ENCODE results near the gene CCDC57.
"Not testable (repeated sequence)": the region's sequence is repeated elsewhere in the genome, so short reads cannot be mapped to it uniquely, and the experiment has no call there.

CCDC57 gene

DNA sequence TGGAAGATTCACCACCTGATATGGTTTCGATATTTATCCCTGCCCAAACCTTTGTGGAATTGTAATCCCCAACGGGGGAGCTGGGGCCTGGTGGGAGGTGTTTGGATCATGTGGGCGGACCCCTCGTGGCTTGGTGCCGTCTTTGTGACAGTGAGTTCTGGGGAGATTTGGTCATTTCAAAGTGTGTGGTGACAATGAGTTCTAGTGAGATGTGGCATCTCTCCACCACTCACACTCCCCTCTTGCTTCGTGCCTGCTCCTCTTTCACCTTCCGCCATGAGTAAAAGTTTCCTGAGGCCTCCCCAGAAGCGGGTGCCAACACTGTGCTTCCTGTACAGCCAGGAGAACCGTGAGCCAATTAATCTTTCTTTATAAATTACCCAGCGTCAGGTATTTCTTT, 9.7 kb downstream of the CCDC57 start:
- DNase-seq (ENCODE audit: low spot score): no peak

DNA sequence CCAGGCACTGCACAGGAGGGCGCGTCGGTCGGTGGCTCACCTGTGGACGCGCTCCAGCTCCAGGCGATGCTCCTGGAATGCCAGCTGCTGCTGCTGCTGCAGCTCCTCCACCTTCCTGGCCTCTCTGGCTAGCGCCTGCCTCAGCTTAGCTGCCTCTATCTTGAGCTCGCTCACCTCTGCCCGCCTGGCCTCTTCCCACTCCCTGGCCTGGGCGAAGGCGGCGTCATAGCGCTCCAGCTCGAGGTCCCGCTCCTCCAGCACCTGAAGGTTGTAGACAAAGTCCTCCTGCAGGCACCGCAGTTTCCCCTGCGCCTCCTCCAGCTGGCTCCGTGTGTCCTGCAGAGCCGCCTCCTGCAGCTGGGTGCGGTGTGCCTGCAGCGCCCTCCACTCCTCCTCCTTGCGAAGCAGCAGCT, 11.1 kb downstream of the CCDC57 start:
- DNase-seq (ENCODE audit: low spot score): no peak

DNA sequence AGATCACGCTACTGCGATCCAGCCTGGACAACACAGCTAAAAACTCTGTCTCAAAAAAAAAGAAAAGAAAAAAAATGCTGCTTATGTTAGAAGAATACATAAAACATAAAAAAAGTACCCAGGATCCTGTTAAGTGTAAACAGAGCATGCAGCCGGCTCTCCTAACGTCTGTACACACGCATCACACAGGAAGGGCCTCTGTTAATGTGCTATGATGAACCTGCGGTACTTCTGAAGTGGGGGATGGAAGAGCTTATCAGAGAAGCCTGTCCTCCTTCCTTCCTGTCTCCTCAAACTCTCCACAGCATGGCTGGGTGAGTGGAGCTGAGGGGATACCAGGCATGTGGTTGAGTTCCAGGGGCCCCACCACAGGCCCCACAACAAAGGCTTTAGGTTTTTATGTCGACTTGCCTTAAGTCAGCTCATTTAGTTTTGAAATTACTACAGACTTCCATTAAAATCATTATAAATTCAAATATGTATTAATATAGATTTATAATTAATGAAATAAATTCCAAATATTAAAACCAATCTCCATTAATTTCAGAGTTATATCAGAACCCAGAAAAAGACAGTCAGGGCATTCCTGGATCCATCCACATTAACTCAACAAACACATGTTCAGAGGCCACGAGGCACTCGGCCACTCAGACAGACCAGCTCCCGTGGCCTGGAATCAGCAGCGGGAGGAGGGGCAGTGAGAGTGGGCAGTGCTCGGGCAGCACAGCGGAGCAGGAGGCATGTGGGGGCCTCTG, 11.7 kb downstream of the CCDC57 start:
- DNase-seq (ENCODE audit: low spot score): no peak

DNA sequence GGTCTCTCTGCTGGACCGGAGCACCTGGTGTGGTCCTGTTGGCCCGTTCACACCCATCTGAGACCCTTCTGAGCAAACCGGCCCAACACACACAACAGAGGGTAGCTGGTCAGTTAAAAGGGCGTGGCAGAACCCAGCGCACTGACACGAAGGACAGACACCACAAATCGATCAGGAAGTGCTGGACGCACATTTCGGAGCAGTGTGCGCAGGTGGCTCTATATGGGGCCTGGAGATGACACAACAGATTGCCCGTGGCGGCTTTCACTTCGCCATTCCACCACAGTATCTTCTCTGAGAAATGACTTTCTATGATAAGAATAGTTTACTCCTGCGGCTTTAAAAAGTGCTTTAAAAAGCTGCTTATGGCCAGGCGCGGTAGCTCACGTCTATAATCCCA, 12.5 kb downstream of the CCDC57 start:
- DNase-seq (ENCODE audit: low spot score): no peak

DNA sequence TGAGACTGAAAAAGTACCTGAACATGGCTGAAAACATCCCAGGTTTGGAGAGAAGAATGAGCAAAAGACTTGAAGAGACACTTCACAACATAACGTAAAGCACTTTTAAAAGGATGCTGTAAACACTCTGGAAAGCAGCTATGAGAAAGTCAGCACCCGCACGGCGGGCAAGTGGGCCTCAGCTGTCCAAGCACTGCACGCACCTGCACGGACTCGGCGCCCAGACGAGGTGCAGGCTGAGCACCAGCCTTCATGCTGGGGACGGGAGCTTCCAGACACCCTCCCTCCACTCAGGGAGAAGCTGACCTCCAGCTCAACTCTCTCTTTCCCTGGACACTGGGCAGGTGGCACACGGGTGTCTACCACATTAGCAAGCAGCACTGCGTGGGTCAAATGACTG, 13.1 kb downstream of the CCDC57 start:
- no peak for DNase-seq (ENCODE audit: low spot score)

DNA sequence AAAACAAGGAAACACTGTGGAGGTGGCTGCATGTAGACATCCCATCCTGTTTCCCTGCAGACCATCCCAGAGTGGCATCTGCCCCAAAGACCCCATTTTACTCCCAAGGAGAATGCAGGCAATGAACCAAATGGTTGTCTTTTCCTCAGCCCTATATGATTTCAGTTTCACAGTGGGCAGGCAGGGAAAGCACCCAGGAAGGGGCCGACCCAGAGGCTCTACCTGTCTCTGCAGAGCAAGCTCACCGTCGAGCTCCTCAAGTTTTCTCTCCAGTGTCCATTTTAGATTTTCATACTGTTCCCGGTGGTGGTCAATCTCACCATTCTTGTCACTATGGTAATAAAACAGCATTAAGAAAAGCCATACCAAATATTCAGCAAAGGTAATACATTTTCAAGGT, 14.6 kb downstream of the CCDC57 start:
- DNase-seq (ENCODE audit: low spot score): no peak

DNA sequence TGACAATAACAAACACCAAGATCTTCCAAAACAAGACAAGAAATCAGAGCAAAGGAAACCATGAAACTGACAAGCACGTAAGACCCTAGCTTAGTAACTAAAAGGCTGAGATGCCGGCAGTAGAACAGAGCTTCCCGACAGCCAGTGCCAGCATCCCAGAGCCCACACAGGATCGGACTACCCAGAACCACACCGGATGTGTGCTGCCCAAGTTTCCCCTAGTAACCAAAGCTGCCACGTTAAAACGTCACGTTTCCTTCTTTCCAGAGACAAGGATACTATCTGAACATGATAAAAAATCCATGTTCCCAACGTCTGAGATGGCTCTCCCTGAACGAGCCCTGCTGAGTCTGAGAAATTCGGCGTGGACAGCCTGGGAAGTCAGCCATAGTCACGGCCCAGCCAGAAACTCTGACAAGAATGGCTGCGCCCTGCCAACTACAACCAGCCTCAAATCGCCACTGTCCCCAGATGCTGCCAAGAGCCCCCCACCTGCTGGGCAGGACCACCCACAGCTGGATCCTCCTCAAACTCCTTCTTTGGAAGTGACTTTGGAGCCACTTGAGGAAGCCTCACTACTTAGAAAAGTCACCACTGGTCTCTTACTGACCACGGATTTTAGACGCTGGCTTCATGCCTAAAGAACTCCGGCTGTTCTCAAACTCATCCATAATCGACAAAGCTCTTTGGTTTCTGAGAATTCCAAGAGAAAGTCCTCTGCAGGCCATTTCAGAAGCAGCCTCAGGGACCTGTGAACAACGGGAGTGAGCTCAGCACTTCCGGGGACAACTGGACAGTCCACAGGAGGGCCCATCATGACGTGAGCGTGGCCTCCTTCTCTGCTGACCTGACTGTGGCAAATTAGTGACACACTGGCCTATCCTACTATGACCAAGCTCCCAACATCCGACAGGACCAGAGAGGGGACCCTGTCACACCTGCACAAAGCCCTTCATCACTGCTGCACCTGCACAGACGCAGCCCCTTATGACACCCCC, 16.7 kb downstream of the CCDC57 start:
- no peak for DNase-seq (ENCODE audit: low spot score)

DNA sequence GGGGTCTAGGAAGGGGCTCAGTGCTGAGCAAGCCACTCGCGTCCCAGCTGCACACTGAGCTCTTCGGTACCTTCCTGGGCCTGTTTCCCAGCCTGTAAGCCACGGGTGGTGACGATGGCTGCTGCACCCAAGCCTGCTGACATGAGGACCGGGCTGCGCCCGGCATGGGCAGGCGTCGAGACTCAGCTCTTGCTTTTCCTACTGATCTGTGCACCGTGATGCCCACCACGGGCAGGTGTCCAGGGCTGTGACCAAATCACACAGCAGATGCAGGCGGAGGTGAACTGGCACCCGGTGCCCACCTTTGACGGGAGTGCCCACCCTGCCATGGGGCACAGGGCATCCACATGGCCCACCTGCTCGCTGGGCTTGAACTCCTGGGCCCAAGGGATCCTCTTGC, 17.9 kb downstream of the CCDC57 start:
- DNase-seq (ENCODE audit: low spot score): no peak

DNA sequence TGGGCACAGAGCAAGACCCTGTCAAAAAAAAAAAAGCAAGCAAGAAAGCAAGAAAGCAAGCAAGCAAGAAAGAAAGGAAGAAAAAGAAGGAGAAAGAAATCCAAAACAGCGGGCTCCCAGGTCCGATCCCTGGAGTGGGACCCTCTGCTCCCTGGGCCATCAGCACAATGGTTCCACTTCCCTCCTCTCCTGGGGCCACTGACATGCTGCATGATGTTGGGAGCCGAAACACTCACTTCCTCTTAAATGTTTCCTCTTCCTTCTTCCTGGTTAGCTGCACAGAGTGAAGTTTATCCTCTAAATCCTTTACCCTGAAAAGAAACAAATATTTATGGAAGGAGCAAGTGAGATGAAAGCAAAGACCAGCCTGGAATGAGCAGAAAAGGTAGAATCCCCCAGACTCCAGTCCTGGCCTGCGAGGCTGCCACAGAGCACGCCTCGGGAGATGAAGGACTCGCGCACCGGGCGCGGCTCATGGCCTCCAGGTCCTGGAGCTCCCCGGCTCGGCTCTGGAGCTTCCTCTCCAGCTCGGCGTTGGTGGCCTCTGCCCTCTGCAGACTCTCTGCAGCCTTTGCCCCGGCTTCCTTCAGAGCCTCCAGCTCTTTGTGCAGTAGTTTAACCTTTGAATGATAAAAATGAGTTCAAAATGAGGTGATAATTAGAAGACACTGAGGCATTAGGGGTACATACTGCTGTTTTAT, 19.0 kb downstream of the CCDC57 start:
- no peak for DNase-seq (ENCODE audit: low spot score)

DNA sequence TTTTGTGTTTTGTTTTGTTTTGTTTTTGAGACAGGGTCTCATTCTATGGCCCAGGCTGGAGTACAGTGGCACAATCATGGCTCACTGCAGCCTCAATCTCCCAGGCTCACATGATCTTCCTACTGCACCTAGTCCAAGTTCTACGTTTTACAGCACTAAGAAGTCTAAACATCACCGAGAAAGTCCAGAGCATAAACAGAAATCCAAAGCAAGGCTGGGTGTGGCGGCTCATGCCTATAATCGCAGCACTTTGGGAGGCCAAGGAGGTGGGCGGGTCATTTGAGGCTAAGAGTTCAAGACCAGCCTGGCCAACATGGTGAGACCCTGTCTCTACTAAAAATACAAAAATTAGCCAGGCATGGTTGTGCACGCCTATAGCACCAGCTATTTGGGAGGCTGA, 19.6 kb downstream of the CCDC57 start:
- not testable (repeated sequence) for DNase-seq (ENCODE audit: low spot score)

DNA sequence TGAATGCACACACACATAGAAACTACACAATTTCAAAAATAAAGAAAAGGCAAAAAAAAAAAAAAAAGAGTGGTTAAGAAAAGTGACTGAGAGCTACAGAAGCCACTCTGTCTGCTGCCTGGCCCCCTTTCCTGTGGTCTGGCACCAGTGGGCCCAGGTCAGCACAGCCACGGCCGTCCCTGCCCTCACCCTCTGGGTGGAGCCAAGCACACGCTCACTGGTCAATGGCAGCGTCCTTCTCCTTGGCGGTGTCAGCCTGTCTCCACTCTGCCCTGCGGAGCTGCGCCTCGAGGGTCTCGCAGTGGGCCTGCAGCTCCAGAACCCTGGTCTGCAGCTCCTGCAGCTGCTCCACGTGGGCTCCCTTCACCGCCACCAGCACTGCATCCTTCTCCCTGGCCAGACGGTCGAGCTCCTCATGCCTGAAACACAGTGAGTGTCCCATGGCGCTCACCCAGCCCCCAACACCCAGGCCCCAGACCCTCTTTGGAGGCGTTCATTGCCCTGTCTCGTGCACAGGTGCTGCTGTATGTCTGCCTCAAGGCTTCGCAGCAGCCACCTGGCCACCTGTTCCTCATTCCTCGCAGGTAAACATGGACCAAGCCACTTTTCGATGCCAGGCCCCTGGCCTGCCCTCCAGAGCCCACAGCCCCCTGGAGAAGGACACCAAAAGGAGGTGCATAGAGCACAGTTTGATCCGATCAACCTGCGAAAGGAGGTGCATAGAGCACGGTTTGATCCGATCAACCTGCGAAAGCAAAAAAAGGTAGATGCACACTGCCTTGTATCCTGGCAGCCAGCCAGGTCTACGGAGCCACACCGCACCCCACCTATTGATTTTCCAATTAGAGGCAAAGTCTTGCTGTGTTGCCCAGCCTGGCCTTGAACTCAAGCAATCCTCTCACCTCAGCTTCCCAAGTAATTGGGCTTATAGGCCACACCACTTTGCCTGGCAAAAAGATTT, 24.4 kb downstream of the CCDC57 start:
- DNase-seq (ENCODE audit: low spot score): no peak

DNA sequence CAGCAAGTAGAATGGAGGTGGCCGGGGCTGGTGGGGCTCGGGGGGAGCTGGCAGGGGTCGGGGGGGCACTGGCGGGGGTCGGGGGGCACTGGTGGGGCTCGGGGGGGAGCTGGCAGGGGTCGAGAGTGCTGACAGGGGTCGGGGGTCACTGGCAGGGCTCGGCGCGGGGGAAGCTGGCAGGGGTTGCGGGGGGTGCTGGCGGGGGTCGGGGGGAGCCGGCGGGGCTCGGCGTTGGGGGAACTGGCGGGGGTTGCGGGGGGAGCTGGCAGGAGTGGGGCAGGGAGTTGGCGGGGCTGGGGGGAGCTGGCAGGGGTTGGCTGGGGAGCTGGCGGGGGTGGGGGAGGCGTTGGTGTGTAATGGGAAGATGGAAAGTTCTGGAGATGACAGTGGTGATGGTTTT, 25.1 kb downstream of the CCDC57 start:
- no peak for DNase-seq (ENCODE audit: low spot score)

DNA sequence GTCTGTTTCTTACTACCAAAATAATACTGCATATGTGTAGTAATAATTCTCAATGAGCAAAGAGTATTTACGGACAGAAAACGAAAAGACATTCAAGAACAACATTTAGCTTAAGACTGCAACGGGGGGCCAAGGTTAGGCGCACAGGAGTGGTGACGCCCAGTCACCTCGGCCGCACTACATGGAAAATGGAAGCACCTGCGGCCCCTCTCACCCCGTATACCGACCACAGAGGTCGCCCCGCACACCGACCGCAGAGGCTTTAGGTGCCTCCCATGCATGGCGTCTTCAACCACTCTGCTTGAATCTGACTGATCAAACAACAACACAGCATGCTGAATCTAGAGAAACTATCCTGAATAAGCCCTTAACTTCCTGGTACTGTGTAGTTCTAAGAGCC, 26.4 kb downstream of the CCDC57 start:
- no peak for DNase-seq (ENCODE audit: low spot score)

DNA sequence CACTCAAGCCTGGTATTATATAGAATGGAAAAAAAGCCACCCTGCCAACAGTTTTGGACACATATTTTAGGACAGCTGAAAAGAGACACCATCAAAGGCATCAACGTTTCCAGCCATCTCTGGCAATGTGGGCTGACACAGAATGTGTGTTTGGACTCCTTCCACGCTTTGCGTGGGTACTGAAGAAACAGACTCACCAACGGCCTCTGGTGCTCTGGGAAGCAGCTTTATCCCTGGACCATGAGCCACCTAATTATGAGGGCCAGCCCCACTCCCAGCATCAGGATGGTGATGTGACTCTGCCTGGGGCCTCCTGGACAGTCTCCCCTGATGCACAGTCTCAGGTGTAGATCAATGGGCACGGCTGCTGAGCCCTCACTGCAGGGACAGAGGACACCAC, 27.9 kb downstream of the CCDC57 start:
- DNase-seq (ENCODE audit: low spot score): no peak

DNA sequence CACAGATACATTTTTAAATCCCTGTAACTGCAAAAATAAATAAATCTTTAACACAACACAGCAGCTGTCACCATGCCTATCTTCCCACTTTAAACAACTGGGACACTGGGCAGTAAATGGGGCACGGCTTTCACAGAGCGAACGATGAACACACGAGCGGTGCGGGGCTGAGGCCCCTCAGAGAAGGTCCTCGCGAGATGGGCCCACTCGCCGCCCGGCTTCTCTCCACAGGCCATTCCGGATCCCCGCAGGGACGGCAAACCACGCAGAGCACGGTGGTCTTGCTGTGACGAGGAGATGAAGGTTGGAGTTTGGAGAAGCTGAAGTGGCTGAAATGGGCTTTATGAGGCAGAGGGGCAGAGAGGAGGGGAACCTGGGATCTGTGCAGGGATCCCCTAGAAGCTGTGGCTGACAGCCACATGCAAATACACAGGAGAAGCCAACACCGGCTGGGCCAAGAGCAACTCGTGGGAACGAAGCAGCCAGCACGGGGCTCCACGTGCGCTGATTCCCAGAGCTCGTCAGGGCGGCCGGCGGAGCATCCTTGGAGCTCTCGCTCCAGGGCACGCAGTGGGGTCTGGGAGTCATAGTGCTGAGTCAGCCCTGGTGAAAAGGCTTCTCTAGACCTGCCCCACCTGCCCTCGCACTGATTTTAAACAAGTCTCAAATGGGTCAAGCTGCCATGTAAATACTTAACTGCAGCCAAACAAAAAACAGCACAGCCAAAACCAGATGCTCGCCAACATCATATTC, 31.7 kb downstream of the CCDC57 start:
- no peak for DNase-seq (ENCODE audit: low spot score)

DNA sequence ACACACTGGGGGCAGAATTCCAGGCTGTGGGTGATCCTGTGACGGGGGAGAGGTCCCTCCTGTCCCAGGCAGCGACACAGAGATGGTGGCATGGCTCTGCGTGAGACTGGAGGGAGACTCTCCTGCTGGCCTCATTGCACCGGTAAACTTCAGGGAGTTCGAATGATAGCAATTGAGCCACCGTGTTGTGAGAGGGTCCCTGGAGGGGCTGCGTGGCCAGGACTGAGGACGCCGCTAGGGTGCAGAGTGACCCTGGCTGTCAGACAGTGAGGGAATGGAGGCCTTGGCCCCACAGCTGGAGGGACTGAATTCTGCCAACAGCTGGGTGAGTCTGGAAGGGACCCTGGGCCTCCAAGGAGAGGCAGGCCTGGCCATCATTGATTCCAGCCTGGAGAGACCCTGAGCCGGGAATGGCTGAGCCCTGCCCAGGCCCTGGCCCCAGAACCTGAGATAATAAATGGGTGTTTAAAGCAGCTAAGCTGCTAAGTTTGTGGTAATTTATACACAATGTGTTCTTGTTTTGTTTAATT, 32.6 kb downstream of the CCDC57 start:
- no peak for DNase-seq (ENCODE audit: low spot score)

DNA sequence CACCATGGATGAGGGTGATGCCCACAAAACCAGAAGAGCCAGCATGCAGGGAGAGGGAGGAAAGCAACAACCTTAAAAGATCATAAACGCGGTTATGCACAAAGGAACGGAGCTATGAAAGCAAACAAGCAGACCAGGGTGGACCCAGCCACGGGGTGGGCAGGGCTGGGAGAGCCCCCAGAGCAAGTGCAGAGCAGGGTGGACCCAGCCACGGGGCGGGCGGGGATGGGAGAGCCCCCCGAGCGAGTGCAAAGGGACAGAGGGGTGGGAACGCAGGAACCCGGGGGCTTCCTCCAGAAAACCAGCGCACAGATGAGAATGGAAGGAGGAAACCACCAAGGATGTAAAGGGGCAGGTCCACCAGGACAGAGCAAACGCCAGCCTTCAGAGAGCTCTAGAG, 33.2 kb downstream of the CCDC57 start:
- DNase-seq (ENCODE audit: low spot score): no peak

DNA sequence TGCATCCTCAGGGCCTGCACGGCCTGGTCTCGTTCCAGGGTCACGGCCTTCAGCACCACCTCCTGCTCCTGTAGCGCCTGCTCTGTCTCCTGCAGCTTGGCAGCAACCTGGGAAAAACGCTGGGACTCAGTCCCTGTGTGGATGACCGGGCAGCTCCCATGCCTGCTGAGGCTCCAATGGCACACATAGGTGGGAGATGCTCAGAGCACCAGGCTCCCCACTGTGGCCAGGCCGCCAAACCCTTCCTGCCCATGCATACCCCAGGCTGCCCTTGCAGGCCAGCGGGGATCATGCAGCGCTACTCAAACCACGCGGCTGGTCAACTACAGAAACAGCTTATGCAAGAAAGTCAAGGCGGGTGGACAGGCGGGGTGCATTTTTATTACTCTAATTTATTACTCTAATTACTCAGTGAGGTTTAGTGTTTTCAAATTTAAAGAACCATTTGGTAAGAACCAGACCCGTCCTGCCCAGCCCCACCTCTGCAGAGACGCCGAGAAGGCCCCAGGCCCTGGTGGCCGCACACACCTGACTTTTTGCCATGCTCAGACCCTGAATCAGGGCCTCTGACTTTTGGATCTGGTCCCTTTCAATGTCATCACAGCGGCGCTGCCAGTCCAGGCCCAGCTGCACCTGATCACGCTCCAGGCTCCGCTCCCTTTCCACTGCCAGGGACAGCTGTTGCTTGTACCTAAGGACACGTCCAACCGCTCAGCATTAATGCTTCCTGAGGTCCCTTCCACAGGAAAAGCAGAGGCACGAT, 34.0 kb downstream of the CCDC57 start:
- no peak for DNase-seq (ENCODE audit: low spot score)

DNA sequence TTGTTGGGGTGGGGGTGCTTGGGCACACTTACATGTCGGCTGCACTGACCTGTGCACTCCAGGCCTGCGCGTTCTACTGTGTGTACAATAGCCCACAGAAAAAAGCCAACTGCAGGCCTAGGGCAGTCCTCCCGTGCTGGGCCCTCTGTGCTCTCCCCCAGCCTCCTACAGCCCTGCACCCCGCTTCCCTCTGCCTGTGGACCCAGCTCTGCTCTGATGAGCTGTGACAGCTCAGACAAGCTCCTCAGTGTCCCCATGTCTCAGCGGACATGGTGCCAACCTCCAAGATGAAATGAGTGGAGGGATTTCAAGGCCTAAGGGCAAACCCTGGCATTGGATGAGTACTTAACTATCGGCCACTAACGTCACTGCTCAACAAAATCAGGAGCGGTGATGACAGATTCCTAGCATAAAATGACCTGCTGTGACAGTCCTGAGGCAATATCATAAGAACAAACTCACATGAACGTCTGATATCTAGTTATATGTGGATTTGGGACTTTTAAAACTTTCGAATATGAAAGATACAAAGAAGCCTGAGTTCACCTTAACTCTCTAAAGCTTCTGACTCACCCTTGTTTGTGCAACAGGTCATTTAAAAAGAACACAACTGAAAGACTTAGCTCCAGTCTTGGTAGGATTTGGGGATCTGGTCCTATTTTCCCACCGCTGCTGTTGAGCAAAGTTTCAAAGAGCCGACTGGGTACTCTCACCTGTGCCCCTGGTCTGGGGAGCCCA, 34.7 kb downstream of the CCDC57 start:
- no peak for DNase-seq (ENCODE audit: low spot score)
